ENCODE data around the gene GCN1.
"Not testable (repeated sequence)": the region's sequence is repeated elsewhere in the genome, so short reads cannot be mapped to it uniquely, and the experiment has no call there.

Gene GCN1

GRCh38 chr12:120196817-120197541, 2.5 kb upstream of the GCN1 start:
- H3K4me3 ChIP-seq (ENCODE audit: low read depth, low read length); H3K9ac ChIP-seq (ENCODE audit: low read depth, low read length); H3K27me3 ChIP-seq (ENCODE audit: control insufficient read depth, insufficient read depth, low read length); H3K9me3 ChIP-seq (ENCODE audit: control insufficient read depth, insufficient read depth, low read length): not testable (repeated sequence)
- H3K4me1 ChIP-seq (ENCODE audit: control insufficient read depth, insufficient read depth, low read length): peaks cover 11% of the 10 kb centered on the region; the same call in 1 of the 2 replicates
- H3K36me3 ChIP-seq (ENCODE audit: control insufficient read depth, insufficient read depth, low read length): peaks cover 48% of the 10 kb centered on the region
- peak overlapping the region; percentile 34 for H3K27ac ChIP-seq (ENCODE audit: low read depth, low read length)

GRCh38 chr12:120196363-120196762, 1.8 kb upstream of the GCN1 start:
- no peaks in the 10 kb centered on the region for H3K9me3 ChIP-seq (ENCODE audit: control insufficient read depth, insufficient read depth, low read length)
- H3K9ac ChIP-seq (ENCODE audit: low read depth, low read length): no peak overlapping the region
- peaks cover 54% of the 10 kb centered on the region for H3K36me3 ChIP-seq (ENCODE audit: control insufficient read depth, insufficient read depth, low read length)
- H3K27ac ChIP-seq (ENCODE audit: low read depth, low read length): peak overlapping the region; percentile 34
- H3K27me3 ChIP-seq (ENCODE audit: control insufficient read depth, insufficient read depth, low read length): no peaks in the 10 kb centered on the region
- H3K4me1 ChIP-seq (ENCODE audit: control insufficient read depth, insufficient read depth, low read length): peaks cover 11% of the 10 kb centered on the region; the same call in 1 of the 2 replicates
- H3K4me3 ChIP-seq (ENCODE audit: low read depth, low read length): no peak overlapping the region

DNA sequence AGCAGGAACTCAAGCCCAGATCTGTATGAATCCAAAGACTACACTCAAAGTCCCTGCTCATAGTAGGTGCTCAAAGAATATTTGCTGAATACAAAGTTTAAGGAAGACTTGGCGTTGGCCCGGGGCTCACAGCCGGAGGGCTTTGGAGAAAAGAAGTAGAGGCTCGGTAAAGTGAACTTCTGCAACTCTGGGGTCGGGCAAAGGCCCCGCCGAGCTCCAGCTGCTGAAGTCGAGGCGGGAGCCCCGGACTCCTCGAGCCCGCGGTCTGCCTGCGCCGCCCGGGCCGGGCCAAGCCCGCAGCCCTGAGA, 335 bp downstream of the GCN1 start:
- Histone ChIP-seq H3K4me1 (ENCODE audit: control insufficient read depth, insufficient read depth, low read length) (peaks cover 7% of the 10 kb centered on the region; the same call in 1 of the 2 replicates), H3K27ac (ENCODE audit: low read depth, low read length) (peak overlapping the region; percentile 97), H3K4me3 (ENCODE audit: low read depth, low read length) (peak overlapping the region; percentile 92), H3K9me3 (ENCODE audit: control insufficient read depth, insufficient read depth, low read length) (no peaks in the 10 kb centered on the region), H3K36me3 (ENCODE audit: control insufficient read depth, insufficient read depth, low read length) (peaks cover 62% of the 10 kb centered on the region), H3K27me3 (ENCODE audit: control insufficient read depth, insufficient read depth, low read length) (no peaks in the 10 kb centered on the region), H3K9ac (ENCODE audit: low read depth, low read length) (peak overlapping the region; percentile 97)

GRCh38 chr12:120193286-120193685, 1.2 kb downstream of the GCN1 start:
- not testable (repeated sequence) for H3K27ac ChIP-seq (ENCODE audit: low read depth, low read length); H3K9me3 ChIP-seq (ENCODE audit: control insufficient read depth, insufficient read depth, low read length); H3K27me3 ChIP-seq (ENCODE audit: control insufficient read depth, insufficient read depth, low read length); H3K4me1 ChIP-seq (ENCODE audit: control insufficient read depth, insufficient read depth, low read length)
- Histone ChIP-seq H3K36me3 (ENCODE audit: control insufficient read depth, insufficient read depth, low read length) (peaks cover 60% of the 10 kb centered on the region), H3K9ac (ENCODE audit: low read depth, low read length) (peak overlapping the region; percentile 97), H3K4me3 (ENCODE audit: low read depth, low read length) (peak overlapping the region; percentile 92)

DNA sequence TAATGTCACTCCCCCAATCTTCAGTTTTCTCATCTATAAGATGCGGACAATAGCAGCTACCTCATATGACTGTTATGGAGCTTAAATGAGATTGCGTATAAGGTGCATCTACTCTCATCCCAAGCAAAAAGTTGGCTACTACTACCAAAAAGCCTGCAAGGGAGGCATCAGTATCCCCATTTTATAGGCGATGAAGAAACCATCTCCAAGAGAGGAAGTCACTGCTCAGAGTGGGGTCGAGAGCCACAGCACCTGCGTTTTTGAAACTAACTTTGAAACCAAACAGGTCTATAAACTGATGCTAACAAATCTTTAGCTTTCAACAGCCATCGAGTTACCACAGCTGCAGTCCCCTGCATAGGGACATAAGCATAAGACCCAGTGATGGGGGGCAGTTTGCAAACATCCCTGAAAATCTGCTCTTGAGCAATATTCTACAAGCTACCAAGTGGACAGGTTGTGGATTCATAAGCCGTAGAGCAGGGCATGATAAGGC, 3.5 kb downstream of the GCN1 start:
- Histone ChIP-seq H3K27me3 (ENCODE audit: control insufficient read depth, insufficient read depth, low read length) (no peaks in the 10 kb centered on the region), H3K4me1 (ENCODE audit: control insufficient read depth, insufficient read depth, low read length) (0 out of 2 replicates have a peak, but pooled peaks cover 4% of the 10 kb centered on the region), H3K27ac (ENCODE audit: low read depth, low read length) (no peak overlapping the region), H3K9me3 (ENCODE audit: control insufficient read depth, insufficient read depth, low read length) (no peaks in the 10 kb centered on the region), H3K9ac (ENCODE audit: low read depth, low read length) (no peak overlapping the region), H3K36me3 (ENCODE audit: control insufficient read depth, insufficient read depth, low read length) (peaks cover 59% of the 10 kb centered on the region), H3K4me3 (ENCODE audit: low read depth, low read length) (no peak overlapping the region)

- Histone ChIP-seq H3K9ac (ENCODE audit: low read depth, low read length) (no peak overlapping the region), H3K4me3 (ENCODE audit: low read depth, low read length) (no peak overlapping the region), H3K27me3 (ENCODE audit: control insufficient read depth, insufficient read depth, low read length) (no peaks in the 10 kb centered on the region), H3K9me3 (ENCODE audit: control insufficient read depth, insufficient read depth, low read length) (no peaks in the 10 kb centered on the region), H3K36me3 (ENCODE audit: control insufficient read depth, insufficient read depth, low read length) (peaks cover 64% of the 10 kb centered on the region), H3K27ac (ENCODE audit: low read depth, low read length) (no peak overlapping the region), H3K4me1 (ENCODE audit: control insufficient read depth, insufficient read depth, low read length) (0 out of 2 replicates have a peak, but pooled peaks cover 4% of the 10 kb centered on the region)
Measured at GRCh38 chr12:120190386-120190785, 4.1 kb downstream of the GCN1 start.

- Histone ChIP-seq H3K27me3 (ENCODE audit: control insufficient read depth, insufficient read depth, low read length) (no peaks in the 10 kb centered on the region), H3K4me1 (ENCODE audit: control insufficient read depth, insufficient read depth, low read length) (no peaks in the 10 kb centered on the region), H3K9me3 (ENCODE audit: control insufficient read depth, insufficient read depth, low read length) (no peaks in the 10 kb centered on the region), H3K9ac (ENCODE audit: low read depth, low read length) (no peak overlapping the region), H3K4me3 (ENCODE audit: low read depth, low read length) (no peak overlapping the region), H3K27ac (ENCODE audit: low read depth, low read length) (no peak overlapping the region), H3K36me3 (ENCODE audit: control insufficient read depth, insufficient read depth, low read length) (peaks cover 95% of the 10 kb centered on the region)
Measured at GRCh38 chr12:120186654-120187053, 7.9 kb downstream of the GCN1 start.

DNA sequence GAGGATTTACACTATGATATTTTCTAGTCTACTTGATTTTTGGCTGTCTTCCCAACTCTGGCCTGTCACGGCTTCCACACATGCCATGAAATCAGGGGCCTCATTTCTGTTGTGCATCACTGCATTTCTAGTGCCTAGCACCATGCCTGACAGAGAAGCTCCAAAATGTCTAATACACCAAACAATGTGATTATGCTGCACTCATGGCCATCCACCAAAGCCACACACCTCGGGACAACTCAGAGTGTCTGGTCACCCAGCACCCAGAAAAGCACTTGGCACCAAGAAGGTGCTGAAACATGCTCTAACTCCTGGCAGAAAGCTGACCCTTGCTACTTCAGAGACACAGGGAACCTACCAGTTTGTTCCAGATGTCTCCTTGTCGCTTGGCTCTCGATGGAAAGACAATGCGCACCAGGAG, 11.3 kb downstream of the GCN1 start:
- no peak overlapping the region for H3K4me3 ChIP-seq (ENCODE audit: low read depth, low read length)
- H3K27ac ChIP-seq (ENCODE audit: low read depth, low read length): no peak overlapping the region
- peaks cover 82% of the 10 kb centered on the region for H3K36me3 ChIP-seq (ENCODE audit: control insufficient read depth, insufficient read depth, low read length)
- no peaks in the 10 kb centered on the region for H3K27me3 ChIP-seq (ENCODE audit: control insufficient read depth, insufficient read depth, low read length)
- H3K4me1 ChIP-seq (ENCODE audit: control insufficient read depth, insufficient read depth, low read length): no peaks in the 10 kb centered on the region
- H3K9me3 ChIP-seq (ENCODE audit: control insufficient read depth, insufficient read depth, low read length): no peaks in the 10 kb centered on the region
- H3K9ac ChIP-seq (ENCODE audit: low read depth, low read length): no peak overlapping the region

GRCh38 chr12:120181991-120182631, 12.4 kb downstream of the GCN1 start:
- Histone ChIP-seq H3K27me3 (ENCODE audit: control insufficient read depth, insufficient read depth, low read length) (no peaks in the 10 kb centered on the region), H3K4me3 (ENCODE audit: low read depth, low read length) (no peak overlapping the region), H3K27ac (ENCODE audit: low read depth, low read length) (no peak overlapping the region), H3K4me1 (ENCODE audit: control insufficient read depth, insufficient read depth, low read length) (no peaks in the 10 kb centered on the region), H3K9me3 (ENCODE audit: control insufficient read depth, insufficient read depth, low read length) (no peaks in the 10 kb centered on the region), H3K36me3 (ENCODE audit: control insufficient read depth, insufficient read depth, low read length) (peaks cover 83% of the 10 kb centered on the region), H3K9ac (ENCODE audit: low read depth, low read length) (no peak overlapping the region)

GRCh38 chr12:120180975-120181374, 13.5 kb downstream of the GCN1 start:
- H3K4me3 ChIP-seq (ENCODE audit: low read depth, low read length): no peak overlapping the region
- H3K9me3 ChIP-seq (ENCODE audit: control insufficient read depth, insufficient read depth, low read length): no peaks in the 10 kb centered on the region
- H3K9ac ChIP-seq (ENCODE audit: low read depth, low read length): no peak overlapping the region
- no peak overlapping the region for H3K27ac ChIP-seq (ENCODE audit: low read depth, low read length)
- no peaks in the 10 kb centered on the region for H3K4me1 ChIP-seq (ENCODE audit: control insufficient read depth, insufficient read depth, low read length)
- H3K27me3 ChIP-seq (ENCODE audit: control insufficient read depth, insufficient read depth, low read length): no peaks in the 10 kb centered on the region
- peaks cover 83% of the 10 kb centered on the region for H3K36me3 ChIP-seq (ENCODE audit: control insufficient read depth, insufficient read depth, low read length)

GRCh38 chr12:120175537-120175936, 19.0 kb downstream of the GCN1 start:
- Histone ChIP-seq H3K4me3 (ENCODE audit: low read depth, low read length) (no peak overlapping the region), H3K9me3 (ENCODE audit: control insufficient read depth, insufficient read depth, low read length) (no peaks in the 10 kb centered on the region), H3K9ac (ENCODE audit: low read depth, low read length) (no peak overlapping the region), H3K27me3 (ENCODE audit: control insufficient read depth, insufficient read depth, low read length) (no peaks in the 10 kb centered on the region), H3K27ac (ENCODE audit: low read depth, low read length) (no peak overlapping the region), H3K36me3 (ENCODE audit: control insufficient read depth, insufficient read depth, low read length) (peaks cover 91% of the 10 kb centered on the region), H3K4me1 (ENCODE audit: control insufficient read depth, insufficient read depth, low read length) (no peaks in the 10 kb centered on the region)
